CD4-positive, alpha-beta T cell treated with Interferon gamma for 1 hour (primary cell): ENCODE measurements around the gene MRPL40.

Experiments
- DNase-seq: peaks from one replicate; pipeline ENCODE4 v3.0.0-alpha.2; 2020

Gene MRPL40

DNA sequence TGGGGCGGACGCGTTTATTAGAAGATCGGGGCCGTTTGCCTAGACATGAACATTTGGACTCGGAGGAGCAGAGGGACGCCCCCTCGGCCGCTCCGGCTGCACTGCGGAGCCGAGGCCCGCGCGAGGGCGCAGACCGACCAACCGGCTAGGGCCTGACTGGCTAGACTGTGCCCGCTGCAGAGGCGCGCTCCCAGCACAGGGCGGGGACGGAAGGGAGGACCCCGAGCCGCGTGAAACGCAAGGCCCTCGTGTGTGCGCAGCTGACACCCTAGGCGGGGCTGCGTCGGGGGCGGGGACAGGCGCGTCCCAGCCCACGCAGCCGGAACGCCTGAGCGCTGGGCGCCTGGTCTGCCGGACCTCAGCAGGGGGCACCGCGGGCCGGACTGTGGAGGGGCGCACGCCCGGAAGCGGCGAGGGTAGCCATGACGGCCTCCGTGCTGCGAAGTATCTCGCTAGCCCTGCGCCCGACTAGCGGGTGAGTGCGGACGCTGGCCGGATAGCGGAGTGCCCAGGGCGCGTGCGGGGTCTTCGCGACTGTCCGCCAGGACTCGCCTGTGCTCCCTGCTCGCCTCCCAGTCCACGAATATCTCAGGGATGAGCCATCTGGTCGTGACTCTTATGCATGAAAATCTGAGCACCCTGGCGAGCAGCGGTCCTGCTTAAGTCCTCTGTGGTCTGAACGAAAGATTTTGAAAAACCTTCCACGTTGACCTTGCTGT lies at the start of gene MRPL40:
Gene MRPL40 (plus strand): TSS at position 413 of the 719 bp plus-strand sequence. CDS start 10 bp downstream, at position 423.
- DNase-seq: peak; percentile 89

DNA sequence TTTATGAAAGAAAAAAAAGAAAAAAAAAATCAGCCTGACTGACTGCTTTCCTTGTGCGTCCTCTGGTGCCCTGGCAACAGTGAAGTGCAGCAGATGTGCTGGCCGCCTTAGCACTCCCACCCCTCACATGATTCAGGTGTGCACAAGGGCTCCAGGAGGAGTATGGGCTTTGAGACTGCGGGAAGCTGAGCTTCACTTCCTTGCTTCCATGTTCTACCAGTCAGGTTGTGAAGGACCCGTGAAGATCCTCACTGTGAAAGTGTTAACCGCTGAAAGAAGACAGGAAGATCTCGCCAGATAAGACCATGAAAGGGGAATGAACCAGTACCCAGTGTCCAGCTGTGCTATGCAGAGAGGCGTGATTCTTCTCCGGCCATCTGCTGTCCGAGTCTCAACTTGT lies 49.1 kb upstream of the MRPL40 start:
- no peak for DNase-seq

DNA sequence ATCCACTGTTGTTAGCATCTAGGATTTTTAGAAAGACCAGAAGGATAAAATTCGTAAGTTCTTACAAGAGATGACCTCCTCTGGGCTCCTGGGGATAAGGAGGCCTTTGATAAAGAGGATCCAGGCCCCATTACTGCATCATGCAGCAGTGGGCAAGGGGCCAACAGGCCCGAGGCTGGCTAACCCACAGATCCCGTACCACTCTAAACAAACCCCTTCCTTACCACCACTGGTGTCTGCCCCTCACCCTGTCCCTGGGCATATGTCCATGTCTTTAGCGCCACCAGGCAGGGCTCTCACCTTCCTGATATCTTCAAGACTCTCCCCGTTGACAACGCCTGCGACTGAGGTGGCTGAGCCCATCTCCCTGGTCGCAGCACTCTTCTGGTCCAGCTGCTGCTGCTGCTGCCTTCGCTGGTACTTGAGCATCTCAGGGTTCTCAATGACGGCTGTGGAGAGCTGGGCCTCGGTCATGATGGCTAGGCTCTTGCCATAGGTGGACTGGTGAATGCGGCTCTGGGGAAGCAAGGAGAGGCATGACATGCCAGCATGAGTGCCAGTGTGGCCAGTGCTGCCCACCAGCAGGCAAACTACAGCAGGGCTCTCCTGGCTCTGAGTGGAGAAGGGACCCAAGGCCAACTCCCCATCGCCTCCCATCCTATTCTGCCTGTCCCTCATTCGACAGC lies 47.0 kb upstream of the MRPL40 start:
- DNase-seq: no peak

DNA sequence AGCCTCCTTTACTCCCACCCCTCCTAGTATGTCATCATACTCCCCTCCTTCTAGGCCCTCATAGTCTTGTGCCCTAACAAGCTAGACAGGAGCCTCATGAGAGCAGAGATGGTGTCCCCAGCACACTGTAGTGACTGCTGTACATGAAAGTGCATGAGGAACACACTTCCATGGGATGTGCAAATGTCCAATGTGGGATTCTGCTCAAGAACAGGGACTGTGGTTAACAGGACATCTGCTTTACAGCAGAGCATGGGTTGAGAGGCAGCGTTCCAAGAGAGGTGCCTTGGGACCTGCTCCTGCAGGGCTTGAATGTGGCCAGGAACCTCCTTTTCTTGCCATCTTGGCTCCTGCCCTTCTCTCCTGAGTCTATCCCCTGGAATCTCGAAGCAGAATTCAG lies 46.1 kb upstream of the MRPL40 start:
- DNase-seq: no peak

DNA sequence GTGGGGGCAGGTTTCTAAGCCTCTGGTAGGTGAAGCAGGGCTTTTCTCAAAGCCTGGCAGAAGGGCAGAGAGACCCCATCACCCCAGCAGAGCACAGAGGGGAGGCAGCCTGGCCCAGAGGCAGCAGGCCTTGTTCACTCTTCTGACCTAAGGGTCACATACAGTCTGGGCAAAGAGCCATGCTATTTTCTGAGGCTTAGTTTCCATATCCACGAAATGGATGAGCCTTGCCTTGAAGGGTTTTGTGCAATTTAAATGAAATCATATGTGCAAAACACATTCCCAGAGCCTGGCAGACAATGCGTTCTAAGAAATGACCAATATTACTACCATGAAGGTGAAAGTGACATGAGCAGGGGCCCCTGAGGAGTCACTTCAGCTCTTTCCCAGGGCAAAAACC lies 45.3 kb upstream of the MRPL40 start:
- DNase-seq: no peak

DNA sequence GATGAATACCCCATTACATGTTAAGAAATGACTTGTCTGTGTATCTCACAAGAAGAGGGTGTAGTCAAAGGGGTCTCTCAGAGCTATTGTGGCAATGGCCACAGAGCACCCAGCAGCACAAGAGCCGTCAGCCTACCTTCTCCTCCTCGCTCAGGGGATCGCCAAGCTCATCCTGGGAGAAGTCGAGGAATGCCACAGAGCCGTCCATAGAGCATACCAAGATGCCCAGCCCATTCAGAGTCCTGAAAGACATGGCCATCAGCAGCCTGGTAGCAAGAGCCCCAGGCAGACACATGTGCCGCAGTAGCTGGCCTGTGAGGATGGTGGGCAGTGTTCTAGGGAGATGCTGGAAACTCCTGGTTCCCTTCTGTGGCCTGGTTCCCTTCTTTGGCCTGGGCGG lies 44.8 kb upstream of the MRPL40 start:
- no peak for DNase-seq

DNA sequence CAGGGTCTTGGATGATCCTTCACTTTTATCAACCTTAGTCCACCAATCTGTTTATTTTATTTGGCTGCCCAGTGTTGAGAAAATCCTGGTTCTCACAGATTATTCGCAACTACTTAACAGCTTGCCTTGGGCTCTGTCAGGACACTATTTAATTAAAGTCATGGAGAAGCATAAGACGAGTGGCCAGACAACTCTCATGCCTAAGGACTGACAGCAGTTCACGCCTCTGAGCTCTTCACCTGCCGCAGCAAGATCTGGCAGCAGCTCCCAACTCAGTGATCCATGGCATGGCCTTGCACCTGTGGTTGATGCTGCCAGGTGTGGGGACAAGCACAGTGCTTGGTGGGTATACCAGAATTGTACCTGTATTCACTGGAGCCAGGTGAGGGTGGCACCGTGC lies 38.6 kb upstream of the MRPL40 start:
- no peak for DNase-seq

DNA sequence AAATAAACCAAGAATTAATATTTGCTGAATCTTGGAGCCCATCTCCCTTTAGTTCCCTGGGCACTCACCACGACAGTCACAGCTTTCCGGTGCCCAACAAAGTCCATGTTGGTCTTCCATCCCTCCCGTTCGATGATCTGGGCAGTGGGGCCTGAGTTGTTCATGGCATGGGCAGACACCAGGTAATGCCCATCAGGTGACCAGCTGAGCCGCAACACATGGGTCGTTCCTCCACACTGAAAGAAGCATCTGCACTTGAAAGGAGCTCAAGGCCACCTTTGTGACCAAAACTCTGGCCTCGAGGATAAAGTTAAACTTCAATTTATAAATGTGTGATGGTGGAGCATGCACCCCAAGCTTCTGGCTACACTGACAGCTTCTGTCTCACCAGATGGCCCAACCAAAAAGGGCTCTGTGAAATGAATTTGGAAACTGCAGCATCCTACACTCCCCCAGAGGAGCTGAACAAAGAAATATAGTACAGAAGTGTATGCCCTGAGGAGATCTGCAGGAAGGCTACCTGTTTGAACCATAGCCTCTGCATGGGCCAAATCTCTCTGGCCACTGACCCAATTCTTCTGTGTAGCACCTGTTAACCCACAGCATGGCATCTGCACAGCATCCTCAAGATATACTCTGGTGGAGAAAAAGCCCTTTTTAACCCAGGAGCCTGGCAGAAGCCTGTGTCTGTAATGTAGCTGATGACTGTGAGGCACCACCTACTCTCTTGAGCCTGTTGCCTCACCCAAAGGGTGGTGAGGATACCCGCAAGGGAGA lies 37.9 kb upstream of the MRPL40 start:
- DNase-seq: no peak

DNA sequence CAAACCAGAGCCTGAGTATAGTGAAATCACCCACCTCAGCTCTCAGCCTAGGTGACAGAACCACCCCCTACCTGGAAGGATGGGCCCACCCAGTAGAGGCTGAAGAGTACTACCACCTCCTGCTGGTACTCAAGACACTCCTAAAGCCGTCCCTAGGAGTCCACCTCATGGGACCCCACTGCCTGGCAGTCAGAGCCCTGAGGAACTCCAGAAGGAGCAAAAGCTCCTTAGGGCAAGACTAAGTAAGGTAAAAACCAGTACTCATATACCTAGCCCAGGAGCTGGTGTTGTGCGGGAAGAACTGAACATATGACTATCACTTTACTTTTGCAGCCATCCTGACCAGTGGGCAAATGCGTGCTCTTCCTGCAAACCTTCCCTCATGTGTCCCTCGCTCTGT lies 37.1 kb upstream of the MRPL40 start:
- no peak for DNase-seq

DNA sequence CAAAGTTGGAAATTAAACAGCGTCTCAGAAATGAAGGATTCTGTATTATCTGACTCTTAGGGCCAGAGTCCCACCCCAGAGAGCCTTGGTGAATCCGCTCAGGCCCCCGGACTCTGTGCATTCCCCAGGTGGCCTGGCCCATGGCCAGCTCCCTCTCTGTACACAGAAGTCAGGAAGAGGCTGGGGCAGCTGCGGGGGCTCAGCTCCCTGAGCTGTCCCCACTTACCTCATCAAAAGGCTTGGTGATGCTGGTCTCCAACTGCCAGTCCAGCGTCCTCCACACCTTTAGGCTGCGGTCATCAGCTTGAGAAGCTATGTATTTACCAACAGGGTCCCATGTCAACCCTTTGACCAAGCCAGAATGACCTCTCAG lies 35.8 kb upstream of the MRPL40 start:
- no peak for DNase-seq

DNA sequence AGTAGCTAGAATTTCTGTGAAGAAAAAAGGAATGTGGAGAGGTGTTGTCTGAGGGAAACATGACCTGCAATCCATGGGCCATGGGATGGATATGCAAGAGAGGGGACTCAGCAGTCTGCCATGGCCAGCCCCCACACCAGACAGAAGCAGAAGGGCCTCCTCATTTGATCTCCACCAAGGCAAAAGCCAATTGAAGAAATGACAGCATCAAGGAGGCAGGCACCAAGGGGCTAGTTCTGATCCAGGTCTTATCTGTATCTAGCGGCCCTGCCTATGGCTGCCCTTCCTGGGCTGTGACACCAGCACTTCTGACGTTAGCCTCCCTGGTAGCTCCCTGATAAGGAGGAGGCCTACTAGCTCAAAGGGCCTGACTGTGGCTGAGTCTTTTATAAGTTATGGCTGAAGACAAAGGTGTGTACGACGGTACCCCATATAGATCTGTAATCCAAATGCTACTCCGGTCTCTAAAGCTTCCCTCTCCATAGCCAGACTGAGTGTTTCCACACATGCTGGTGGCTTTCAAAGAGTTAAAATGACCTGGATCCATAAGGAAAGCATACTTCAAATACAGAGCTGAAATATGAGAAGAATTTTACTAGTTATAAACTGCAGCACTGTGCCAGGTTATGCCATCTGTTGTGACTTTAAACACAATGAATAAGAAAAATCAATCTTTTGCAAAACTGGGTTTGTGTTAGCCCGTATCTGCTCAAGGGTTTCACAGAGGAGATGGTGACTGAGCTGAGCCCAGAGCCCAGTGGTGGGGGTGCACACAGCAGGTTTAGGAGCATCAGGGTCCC lies 35.2 kb upstream of the MRPL40 start:
- DNase-seq: no peak

DNA sequence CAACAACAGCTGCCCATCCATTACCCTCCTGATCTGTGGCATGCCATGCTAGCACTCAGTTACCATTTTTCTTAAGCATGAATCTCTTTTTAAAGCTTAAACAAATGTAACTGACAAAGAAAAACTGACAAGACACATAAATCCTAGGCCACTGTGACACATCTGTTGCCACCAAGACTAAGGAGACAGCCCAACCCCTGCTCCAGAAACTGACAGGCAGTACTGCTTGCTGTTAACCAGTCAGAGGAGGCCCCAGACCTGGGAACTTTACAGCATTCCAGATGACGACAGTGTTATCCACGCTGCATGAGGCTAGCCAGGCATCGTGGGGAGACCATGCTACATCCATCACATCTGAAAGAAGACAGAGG lies 34.6 kb upstream of the MRPL40 start:
- no peak for DNase-seq

DNA sequence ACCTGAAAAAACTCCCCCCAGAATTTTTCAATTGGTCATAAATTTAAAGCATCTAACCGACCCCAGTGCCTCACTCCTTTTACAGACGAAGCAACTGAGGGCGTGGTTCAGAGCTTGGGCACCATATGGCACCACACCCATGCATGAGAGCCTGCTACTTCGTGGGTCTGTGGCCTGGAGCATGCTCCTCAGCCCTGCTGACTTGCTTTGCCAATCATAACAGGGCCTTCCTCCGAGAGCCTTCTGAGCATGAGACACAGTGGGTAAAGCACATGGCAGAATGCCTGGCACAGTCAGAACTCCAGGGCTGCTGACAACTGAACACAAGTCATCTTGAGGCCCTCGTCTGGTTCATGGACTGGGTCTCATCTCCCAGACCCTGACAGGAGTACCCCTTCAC lies 34.1 kb upstream of the MRPL40 start:
- no peak for DNase-seq

DNA sequence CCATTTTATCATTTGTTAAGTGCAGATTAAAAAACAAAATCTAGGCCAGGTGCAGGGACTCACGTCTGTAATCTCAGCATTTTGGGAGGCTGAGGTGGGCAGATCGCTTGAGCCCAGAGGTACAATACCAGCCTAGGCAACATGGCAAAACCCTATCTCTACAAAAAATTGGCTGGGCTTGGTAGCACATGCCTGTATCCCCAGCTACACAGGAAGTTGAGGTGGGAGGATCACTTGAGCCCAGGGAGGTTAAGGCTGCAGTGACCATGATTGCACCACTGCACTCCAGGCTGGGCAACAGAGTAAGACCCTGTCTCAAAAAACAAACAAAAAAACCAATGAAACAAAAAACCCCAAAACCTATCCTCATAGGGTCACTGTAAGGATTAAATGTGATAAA lies 33.7 kb upstream of the MRPL40 start:
- no peak for DNase-seq

DNA sequence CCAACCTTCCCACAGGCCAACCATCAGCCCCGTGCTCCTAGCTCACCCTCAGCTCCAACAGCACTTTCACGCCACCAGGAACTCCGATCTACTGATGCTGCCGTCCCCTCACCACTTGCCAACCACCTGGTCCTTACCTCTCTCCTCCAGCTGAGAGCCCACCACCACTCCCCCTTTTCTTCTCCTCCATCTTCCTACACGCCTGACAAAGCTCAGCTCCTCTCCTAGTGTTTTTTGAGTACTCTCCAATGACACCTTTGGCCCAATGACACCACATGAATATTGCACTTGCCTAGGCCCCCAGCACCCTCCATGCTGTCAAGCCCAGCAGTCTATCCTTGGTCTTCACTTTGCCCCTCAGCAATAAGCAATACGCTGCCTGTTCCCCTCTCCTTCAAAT lies 31.5 kb upstream of the MRPL40 start:
- no peak for DNase-seq

DNA sequence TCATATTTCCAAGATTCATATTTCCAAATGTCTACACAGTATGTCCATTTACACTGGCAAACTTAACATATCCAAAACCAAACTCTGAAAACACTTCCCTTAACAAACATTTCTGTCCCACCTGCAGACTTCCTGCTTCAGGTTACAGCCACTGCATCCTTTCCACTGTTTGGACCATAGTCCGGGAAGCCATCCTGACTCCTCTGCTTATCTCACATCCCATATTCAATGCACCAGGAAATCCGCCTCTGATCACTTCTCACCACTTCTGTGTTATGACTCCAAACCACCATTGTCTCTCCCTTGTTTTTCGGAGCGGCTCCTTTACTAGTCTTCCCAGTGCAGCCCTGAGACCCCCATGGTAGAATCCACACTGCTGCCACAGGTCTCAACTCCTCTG lies 30.9 kb upstream of the MRPL40 start:
- DNase-seq: no peak

DNA sequence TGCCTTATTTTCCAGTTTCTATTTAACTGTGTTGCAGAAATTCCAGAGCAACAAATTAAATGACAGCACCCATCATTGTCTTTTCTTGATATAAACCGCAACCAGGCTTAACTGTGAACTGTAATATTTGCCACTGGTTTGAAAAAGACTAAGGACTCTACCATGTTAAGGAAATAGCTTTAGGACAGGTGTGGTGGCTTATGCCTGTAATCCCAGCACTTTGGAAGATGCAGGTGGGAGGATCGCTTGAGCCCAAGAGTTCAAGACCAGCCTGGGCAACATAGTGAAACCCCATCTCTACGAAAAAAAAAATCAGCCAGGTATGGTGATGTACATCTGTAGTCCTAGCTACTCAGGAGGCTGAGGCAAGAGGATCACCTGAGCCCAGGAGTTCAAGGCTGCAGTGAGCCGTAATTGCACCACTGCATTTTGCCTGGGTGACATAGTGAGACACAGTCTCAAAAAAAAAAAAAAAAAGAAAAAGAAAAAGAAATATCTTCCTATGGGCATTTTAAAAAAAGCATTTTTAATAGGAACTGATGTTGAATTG lies 29.6 kb upstream of the MRPL40 start:
- no peak for DNase-seq

DNA sequence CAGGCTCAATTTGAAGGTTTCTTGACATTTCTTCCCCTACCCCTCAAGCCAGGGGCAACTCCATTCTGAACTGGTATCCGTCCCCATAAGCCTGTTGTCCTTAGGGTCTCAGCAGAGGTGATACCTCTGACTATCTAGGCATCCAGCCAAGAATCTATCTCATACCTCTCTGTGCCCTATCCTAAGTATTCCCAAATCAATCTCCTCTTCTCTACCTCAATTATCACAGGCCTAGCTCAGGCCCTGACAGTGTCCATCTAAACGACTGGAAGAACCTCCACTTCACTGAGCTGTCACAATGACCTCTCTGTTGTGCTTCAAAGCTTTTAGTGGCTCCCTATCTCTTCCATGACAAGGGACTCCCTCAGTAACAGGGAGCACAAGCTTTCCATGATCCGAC lies 27.7 kb upstream of the MRPL40 start:
- no peak for DNase-seq

DNA sequence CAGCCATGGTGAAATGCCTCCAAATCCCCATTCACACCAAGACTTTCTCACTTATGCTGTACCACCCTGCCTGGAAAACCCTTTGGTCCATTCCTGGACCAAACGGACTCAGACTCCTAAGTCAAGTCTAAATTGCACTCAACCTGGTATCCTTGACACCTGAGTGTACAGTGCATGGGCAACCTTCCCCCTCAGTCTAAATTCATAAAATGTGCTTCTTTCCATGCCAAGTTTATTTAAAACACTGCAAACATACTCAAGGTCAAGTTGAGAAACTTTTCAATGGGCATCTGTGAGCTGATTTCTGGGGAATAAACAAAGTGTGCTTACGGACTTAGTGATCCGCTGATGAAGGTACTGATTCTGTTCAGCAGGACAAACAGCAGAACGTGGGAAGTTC lies 27.2 kb upstream of the MRPL40 start:
- DNase-seq: no peak

DNA sequence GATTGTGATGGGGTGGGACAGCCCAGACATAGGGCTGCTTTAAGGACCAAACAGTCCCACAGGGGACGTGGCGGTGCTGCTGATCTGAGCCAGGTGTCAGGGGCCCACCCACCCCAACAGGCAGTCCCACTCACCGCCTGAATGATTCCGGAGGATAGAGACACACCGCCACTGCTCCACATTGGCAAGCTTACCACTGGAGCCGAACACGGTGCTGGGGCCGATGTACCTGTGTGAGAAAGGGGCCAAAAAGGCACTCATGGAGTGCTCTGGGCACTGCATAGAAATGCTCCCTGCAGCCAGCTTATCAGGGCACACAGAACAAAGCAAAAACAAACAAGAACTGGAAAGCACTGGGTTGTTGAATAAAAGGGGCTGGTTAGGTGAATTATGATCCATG lies 26.7 kb upstream of the MRPL40 start:
- no peak for DNase-seq

DNA sequence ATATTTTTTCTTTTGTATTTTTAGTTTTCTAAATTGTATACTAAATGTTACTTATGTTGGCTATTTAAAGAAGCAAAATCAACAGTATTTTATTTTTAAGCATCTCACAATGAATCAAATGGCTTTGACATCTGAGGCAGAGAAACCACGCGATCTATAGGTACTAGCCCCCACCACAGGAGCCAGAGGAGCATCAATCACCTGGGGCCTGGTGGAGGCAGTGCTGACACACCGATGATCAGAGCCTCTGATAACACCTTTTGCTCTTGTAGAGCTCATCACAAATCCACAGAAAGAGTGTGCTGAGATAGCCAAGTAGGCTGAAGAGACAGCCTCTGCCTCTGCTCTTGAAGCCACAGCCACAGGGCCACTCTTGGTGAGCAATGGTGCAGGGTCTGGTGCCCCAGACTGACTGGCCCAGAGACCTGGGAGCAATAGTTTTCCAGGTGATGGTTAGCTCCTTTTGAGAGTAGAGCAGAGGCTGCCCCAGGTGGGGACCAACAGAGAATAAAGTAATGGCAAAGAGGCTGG lies 26.0 kb upstream of the MRPL40 start:
- DNase-seq: no peak

DNA sequence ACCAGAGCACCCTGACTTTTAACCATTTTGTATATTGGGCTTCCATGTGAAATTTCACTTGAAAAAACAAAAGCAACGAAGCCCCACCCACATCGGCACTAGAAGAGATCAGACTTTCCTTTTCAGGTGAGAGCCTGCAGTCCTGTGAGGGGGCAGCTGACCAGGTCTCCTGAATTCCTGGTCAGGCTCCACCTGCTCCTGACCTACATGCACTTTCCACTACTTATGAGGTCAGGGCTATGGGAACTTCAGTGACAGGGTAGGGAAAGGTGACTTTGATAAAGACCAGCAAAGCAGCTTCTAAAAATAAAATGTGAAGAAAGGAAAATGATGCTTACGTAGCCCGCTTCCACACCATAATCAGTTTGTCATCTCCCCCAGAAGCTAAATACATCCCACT lies 25.5 kb upstream of the MRPL40 start:
- no peak for DNase-seq
